HG03135 (cell line): Measurements from ENCODE around the gene STX1B.

Experiments
- ATAC-seq: cut with Tn5 transposase; IDR thresholded peaks from one replicate; pipeline ENCODE4 v1.9.1; 2021; ENCODE audit warnings: mild to moderate bottlenecking, moderate library complexity; ENCODE audit not compliant: unreplicated experiment

STX1B gene

DNA sequence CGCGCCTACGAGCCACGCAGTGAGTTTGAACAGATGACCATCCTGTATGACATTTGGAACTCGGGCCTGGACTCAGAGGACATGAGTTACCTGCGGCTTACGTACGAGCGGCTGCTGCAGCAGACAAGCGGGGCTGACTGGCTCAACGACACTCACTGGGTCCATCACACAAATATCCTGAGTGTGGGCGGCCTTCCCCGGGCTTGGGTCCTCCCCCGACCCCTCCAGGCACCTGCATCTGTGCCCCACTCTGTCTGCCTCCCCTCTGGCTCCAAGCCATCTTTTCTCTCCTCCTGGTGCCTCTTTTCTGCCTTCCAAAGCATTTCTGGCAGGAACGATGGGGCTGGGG lies 30.4 kb downstream of the STX1B start:
- no peak for ATAC-seq

DNA sequence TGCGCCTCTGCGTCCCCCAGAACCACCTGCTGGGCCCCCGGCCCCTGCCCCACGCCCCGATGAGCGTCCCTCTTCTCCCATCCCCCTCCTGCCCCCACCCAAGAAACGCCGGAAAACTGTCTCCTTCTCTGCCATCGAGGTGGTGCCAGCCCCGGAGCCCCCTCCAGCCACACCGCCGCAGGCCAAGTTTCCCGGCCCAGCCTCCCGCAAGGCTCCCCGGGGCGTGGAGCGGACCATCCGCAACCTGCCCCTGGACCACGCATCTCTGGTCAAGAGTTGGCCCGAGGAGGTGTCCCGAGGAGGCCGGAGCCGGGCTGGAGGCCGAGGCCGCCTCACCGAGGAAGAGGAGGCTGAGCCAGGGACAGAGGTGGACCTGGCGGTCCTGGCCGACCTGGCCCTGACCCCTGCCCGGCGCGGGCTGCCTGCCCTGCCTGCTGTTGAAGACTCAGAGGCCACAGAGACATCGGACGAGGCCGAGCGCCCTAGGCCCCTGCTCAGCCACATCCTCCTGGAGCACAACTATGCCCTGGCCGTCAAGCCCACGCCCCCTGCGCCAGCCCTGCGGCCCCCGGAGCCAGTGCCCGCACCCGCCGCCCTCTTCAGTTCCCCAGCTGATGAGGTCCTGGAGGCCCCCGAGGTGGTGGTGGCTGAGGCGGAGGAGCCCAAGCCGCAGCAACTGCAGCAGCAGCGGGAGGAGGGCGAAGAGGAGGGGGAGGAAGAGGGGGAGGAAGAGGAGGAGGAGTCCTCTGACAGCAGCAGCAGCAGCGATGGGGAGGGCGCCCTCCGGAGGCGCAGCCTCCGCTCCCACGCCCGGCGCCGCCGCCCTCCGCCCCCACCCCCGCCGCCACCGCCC lies 31.0 kb downstream of the STX1B start:
- no peak for ATAC-seq

DNA sequence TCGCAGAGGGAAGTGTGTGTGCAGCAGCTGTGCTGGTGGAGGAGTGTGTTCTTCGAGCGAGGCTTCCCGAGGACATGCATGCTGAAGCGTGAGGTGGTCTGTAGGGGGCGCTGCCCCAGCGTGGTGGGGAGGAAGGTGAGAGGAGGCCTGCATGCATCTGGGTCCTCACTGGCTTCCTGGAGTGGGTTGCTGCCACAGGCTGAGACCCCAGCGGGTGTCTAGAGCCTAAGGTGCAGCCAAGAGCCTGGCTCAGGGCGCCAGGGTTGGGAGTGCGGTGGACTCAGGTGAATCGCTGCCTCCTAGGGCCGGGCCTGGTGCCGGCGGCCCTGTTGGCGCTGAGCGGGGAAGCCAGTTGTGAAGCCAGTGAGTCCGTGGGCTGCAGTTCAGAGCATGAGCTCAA lies 32.9 kb downstream of the STX1B start:
- ATAC-seq = no peak

DNA sequence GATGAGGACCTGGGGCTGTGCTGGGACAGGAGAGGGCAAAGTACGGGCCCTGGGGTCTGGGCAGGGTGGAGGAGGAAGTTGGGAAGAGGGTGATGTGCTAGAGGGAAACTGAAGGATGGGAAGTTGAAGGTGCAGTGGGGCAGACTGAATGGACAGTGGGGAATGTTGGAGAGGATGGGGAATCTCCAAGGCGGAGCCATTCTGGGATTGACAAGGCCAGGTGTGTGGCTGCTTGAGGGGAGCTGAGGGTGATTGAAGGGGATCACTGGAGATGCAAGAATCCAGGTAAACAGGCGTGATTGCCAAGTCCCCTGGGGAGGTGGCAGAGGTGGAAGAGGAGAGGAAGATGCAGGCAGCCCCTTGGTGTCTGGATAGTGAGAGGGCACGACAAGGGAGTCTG lies 34.0 kb downstream of the STX1B start:
- ATAC-seq = no peak

DNA sequence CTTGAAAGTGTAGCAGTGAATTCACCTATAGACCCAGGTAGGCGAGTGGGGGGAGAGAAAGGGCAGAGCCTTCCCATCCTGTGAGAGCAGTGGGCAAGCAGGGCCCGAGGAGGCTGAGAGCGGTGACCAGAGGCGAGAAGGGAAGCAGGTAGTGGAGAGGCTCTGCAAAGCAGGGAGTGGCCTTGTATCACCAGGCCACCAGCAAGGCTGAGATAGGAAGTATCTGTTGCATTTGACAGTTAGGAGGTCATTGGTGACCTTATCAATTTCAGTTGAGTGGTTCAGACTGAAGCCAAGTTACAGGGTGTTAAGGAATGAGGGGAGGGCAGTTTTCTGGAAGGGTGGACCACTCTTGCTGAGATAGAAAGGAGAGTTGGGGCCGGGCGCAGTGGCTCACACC lies 36.1 kb downstream of the STX1B start:
- no peak for ATAC-seq

DNA sequence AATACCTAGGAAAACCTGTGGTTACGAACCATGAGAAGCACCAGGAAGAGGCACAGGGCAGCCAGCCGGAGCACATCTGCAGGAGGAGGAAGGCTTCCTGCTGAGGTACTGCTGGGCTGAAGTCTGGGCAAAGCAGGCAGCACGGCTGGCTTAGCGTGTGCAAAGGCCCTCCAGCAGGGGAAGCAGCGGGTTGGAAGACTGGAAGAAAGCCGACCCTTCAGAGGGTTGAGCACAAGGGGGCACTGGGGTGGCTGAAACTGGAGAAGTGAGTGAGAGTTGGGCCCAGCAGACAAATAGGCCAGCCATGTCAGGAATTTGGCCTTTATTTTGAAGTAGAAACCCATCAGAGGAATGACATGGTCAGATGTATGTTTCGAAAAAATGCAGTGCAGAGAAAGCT lies 37.6 kb downstream of the STX1B start:
- no peak for ATAC-seq

DNA sequence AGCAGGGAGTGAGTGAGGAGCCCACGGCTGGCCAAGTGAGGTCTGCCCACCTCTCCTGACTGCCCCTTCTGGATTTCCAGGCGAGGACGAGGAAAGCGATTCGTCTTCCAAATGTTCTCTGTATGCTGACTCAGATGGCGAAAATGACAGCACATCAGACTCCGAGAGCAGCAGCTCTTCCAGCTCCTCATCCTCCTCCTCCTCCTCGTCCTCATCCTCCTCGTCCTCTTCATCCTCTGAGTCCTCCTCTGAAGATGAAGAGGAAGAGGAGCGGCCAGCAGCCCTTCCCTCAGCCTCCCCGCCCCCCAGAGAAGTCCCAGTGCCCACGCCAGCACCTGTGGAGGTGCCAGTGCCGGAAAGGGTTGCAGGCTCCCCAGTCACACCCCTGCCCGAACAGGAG lies 39.1 kb downstream of the STX1B start:
- no peak for ATAC-seq

DNA sequence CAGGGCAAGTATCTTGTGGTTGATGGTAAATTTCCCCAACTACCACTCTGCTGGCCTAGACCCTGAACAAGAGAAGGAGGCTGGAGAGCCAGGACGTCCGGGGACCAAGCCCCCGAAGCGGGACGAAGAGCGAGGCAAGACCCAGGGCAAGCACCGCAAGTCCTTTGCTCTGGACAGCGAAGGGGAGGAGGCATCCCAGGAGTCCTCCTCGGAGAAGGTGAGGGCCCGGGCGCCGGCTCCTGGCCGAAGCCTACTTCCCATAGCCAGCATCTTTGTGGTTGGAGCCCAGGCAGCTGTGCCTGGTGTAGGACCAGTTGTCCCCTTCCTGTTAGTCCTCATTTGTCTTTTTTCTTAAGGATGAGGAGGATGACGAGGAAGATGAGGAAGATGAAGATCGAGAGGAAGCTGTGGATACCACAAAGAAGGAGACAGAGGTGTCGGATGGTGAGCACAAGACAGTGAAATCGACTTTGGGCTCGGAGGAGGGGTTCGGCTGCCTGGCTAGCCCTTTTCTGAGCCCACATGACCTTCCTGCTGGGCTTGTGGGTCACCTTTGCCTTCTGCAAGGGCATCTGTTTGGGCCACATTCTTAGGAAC lies 41.1 kb downstream of the STX1B start:
- ATAC-seq = no peak

DNA sequence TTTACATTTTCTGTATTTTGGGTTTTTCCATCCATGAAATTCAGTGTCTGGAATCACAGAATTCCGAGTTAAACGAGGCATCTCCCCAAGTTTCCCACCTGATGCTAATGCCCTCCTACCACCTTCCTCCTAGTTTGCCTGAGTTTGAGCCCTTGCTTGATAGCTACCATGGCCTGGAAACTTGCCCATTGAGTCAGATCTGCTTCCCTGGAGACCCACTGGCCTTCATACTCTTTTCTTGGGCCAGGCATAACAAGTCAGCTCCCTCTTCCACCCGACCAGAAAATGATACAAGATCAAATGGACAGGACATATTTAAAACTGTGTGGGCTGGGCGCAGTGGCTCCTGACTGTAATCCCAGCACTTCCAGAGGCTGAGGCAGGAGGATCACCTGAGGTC lies 42.6 kb downstream of the STX1B start:
- ATAC-seq = no peak

DNA sequence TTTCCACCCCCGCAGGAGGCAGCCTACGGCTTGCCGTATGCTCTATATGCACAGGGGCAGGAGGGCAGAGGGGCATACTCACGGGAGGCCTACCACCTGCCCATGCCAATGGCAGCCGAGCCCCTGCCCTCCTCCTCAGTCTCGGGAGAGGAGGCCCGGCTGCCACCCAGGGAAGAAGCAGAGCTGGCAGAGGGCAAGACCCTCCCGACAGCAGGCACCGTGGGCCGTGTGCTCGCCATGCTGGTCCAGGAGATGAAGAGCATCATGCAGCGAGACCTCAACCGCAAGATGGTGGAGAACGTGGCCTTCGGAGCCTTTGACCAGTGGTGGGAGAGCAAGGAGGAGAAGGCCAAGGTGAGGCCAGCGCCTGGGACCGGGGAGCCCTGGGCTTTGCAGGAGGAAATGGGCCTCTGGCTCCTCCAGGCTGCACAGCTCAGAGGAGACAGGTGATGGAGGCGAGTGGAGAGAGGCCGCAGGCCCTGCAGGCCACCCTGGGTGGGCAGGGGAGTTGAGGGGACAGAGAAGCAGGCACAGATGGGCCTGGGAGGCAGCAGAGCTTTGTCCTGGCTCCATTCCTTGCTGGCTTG lies 44.3 kb downstream of the STX1B start:
- no peak for ATAC-seq

DNA sequence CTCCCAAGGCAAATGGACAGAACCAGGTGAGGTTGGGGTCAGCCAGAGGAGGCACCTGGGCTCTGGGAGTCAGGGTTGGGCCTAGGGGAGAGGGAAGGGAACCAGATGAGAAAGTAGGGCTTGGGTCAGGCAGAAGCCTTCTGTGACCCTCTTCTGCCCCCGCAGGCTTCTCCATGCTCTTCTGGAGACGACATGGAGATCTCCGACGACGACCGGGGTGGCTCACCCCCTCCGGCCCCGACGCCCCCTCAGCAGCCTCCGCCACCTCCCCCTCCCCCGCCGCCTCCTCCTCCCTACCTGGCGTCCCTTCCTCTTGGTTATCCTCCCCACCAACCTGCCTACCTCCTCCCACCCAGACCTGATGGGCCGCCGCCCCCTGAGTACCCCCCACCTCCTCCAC lies 45.0 kb downstream of the STX1B start:
- ATAC-seq = no peak

DNA sequence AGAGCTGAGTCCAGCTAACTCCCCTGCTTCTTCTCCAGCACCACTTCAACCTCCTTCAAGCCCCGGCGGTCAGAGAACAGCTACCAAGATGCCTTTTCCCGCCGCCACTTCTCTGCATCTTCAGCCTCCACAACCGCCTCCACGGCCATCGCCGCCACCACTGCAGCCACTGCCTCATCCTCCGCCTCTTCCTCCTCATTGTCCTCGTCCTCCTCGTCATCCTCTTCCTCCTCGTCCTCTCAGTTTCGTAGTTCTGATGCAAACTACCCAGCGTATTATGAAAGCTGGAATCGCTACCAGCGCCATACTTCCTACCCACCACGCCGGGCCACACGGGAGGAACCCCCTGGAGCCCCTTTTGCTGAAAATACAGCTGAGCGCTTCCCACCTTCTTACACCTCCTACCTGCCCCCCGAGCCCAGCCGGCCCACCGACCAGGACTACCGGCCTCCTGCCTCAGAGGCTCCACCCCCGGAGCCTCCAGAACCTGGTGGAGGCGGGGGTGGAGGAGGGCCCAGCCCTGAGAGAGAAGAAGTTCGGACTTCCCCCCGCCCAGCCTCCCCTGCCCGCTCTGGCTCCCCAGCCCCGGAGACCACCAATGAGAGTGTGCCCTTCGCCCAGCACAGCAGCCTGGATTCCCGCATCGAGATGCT lies 45.7 kb downstream of the STX1B start:
- ATAC-seq = no peak

DNA sequence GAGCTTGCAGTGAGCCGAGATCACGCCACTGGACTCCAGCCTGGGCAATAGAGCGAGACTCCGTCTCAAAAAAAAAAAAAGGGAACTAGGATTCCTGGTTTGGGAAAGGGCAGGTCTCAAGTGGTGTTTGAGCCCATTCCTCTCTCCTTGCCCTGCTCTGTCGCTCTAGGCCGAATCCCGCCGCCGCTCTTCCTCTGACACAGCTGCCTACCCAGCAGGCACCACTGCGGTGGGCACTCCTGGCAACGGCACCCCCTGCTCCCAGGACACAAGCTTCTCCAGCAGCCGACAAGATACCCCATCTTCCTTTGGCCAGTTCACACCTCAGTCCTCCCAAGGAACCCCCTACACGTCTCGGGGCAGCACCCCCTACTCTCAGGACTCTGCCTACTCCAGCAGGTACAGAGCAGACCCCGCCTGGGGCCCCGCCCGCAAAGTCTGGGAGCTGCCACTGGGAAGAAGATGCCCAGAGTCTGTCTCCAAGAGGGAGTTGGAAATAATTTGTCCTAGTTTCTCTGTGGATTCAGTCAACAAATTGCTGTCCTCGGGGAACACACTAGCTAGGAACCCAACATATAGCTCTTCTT lies 46.4 kb downstream of the STX1B start:
- ATAC-seq = no peak

DNA sequence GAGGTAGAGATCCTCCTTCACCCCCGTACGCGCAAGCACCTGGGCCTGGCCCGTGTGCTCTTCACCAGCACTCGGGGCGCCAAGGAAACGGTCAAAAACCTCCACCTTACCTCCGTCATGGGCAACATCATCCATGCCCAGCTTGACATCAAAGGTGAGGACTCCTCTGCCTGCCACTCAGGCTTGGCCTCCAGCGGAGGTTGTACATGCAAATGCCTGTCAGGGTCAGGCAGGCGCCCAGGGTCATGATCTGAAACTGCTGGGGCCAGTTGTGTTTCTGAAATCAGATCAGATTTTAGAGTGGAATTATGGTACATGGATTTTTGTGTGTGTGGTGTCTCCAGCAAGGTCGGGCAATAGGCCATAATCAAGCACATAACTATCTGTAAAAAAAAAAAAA lies 49.1 kb downstream of the STX1B start:
- ATAC-seq = no peak

DNA sequence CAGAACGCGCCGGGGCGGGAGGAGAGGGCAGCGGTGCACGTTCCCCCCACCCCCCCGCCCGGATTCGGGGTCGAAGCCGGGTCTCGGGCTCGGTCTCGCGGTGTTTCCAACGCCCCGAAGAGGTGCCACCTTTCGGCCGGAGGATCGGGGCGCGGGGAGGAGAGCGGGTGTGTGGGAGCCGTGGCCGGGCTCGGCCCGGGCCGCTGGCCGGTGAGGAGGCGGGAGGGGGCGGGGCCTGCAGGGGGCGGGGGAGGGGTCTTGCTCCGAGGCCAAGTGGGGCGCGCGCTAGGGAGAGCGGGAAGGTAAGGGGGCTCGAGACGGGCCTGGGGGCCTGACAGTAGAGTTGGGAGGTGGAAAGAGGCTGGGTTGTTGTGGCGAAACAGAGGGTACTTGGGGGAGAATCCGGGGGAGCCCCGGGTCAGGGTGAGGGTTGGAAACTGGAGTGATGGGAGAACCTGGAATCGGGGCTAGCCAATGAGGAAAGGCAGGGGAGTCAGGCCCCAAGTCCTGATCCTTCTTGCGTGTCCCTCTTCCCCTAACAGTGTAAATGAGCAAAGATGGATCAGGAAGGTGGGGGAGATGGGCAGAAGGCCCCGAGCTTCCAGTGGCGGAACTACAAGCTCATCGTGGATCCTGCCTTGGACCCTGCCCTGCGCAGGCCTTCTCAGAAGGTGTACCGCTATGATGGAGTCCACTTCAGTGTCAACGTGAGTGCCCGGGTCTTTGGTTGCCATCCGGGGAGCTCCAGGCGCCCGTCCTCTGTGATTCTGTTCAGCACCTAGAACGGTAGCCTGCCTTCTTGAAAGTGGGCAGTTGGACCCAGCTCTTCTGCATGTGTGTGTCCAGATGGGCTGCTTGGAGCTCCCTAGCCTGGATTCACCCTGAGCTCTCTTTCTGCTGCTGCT lies 52.0 kb downstream of the STX1B start:
- peak; percentile 19 for ATAC-seq

DNA sequence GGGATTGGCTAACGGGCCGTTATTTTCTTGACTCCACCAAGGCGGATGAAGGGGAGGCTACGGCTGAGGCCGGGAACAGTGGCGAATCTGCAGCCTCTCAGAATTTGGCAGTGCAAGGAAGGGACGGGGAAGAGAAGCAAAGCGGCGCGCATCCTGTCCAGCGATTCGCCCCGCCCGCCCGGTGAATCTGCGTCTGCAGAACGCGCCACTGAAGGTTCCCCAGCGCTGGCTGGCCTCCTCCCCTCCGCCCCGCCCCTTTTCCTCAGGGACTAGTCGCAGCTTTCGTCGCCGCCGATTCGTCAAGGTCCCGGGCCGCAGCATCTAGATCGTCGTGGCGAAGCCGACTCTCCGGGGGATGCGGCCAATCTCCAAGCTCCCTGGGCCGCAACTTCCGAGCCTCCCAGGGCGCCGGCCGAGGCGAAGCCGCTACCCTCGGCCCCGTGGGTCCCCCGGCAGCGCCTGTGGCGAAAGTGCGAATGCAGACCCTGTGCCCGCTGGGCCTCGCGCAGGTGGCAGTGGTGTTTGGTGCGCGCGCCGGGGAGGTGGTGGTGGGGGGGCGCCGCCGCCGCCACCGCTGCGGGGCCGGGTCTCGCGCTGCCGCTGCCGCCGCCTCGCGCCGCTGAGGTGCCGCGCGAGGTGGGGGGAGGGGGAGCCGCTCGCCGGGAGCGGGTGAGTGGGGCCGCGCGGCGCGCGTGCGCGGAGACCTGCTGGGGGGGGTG lies 52.8 kb downstream of the STX1B start, which contains the start of gene SETD1A:
Gene SETD1A, plus strand, starts transcription at position 299 of the 719 bp plus-strand sequence. CDS start 978 bp downstream, outside the sequence.
- ATAC-seq = peak; percentile 80

DNA sequence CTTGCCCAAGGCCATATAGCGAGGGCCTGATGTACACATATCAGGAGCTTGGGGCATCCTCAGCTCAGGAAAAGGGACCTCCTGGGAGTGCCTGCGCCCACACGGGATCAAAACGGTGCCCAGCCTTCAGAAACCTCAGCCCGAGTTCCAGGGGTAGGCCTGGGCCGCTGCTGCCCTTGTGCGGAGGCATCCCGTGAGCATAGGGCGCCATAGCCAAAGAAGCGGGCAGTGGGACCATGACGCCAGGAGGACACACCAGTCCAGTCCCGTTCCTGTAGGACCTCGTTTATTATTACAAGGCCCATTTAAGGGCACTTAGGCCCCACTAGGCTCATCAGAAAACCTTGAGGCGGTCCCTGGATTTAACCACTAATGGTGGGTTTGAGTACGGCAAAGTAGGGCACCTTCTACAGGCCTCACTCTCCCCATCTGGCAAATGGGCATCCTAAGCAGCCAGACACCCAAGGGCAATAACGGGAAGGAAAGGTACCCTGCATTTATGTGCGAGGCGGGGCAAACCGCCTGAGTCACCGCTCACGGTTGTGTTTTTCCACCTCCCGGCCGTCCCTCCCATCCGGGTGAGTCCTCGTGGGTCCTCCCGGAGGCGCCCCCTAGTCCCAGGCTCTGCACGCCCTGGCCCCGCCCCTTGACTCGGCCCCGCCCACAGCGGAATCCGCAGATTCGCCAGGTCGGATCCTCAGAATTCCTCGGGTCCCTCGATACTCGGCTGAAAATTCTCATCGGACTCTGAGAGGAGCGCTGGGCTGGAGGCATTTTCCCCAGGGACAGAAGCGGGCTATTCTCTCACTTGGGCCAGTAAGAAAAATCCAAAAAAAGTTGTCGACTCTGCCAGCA lies 53.6 kb downstream of the STX1B start:
- ATAC-seq = peak; percentile 40

DNA sequence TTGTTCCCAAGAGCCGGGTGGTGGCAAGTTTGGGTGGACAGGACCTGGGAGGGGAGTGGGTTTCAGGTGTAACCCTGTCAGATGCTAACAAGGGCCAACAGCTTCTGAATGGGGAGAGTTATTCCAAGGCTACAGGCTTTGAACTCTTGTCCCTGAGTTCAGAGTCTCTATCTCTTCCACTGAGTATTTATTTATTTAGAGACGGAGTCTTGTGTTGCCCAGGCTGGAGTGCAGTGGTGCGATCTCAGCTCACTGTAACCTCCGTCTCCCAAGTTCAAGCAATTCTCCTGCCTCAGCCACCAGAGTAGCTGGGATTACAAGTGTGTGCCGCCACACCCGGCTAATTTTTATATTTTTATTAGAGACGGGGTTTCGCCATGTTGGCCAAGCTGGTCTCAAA lies 55.4 kb downstream of the STX1B start:
- ATAC-seq = no peak
